Right atrium auricular region (tissue), 2 donors: ENCODE data around the gene CDK19. TPM values are rescaled to one million over a fixed set of nuclear protein-coding genes. Genes with fewer than 3 reads are reported as not detected.

Source experiments
- DNase-seq: peaks from one replicate; pipeline ENCODE4 v3.0.0-alpha.2; 2019; ENCODE audit warnings: low spot score
- H3K27ac ChIP-seq, 2 donors: fragments of 200-600 bp; sonication (generic); 1 replicate in 1 of 2; 2 replicates in 1 of 2; pipeline ENCODE4 v1.5.1; 2016 to 2019
- H3K27me3 ChIP-seq, 2 donors: fragments of 200-600 bp; sonication (generic); one replicate each; pipeline versions ENCODE4 v1.5.1 to v1.6.0; 2017 to 2019
- H3K36me3 ChIP-seq: fragments of 200-600 bp; sonication (generic); one replicate; pipeline ENCODE4 v1.5.1; 2016
- H3K4me1 ChIP-seq, 2 donors: fragments of 200-600 bp; sonication (generic); one replicate each; pipeline versions ENCODE4 v1.5.1 to v1.6.0; 2017 to 2019
- H3K4me3 ChIP-seq, 2 donors: fragments of 200-600 bp; sonication (generic); 1 replicate in 1 of 2; 2 replicates in 1 of 2; pipeline ENCODE4 v1.5.1; 2017 to 2019; ENCODE audit warnings: mild to moderate bottlenecking in 1 of 2, moderate library complexity in 1 of 2
- H3K9me3 ChIP-seq, 2 donors: fragments of 200-600 bp; sonication (generic); one replicate each; pipeline ENCODE4 v1.5.1; 2019
- CTCF ChIP-seq, 2 donors: fragments of 200-600 bp; sonication (generic); IDR thresholded peaks; one replicate each; pipeline ENCODE4 v1.5.1; 2019; ENCODE audit warnings: antibody characterized with exemption in 2 of 2
- total RNA-seq, 2 donors: library from RNA; depleted of rRNA; stranded (reverse); fragments of >200 nt; gene quantifications; one replicate each; pipeline ENCODE4 v1.1.0, GENCODE V29; 2016

The CDK19 gene
- total RNA-seq, 2 donors from 2014 or later, result 5.7 to 6.3 TPM

GRCh38 chr6:110561008-110561396 is 254.3 kb downstream of the CDK19 start:
- peaks cover 0 to 10% of the 10 kb centered on the region in 2 donors for H3K9me3 ChIP-seq
- H3K27me3 ChIP-seq, result no peaks in the 10 kb centered on the region
- no peak for TF ChIP-seq CTCF (IDR thresholded peaks at IDR 0.05)
- peaks cover 0 to 4% of the 10 kb centered on the region in 2 donors for H3K4me1 ChIP-seq
- H3K4me3 ChIP-seq, result no peak overlapping the region
- no peak overlapping the region for H3K27ac ChIP-seq
- DNase-seq, result no peak
- H3K36me3 ChIP-seq, result no peaks in the 10 kb centered on the region

- DNase-seq, result no peak
- no peaks in the 10 kb centered on the region for H3K36me3 ChIP-seq
- no peaks in the 10 kb centered on the region for H3K4me1 ChIP-seq
- no peaks in the 10 kb centered on the region for H3K27me3 ChIP-seq
- peaks cover 0 to 10% of the 10 kb centered on the region in 2 donors for H3K9me3 ChIP-seq
- TF ChIP-seq CTCF (IDR thresholded peaks at IDR 0.05), result no peak
- no peak overlapping the region for H3K27ac ChIP-seq
- no peak overlapping the region for H3K4me3 ChIP-seq
Observed at GRCh38 chr6:110560239-110561007, 254.8 kb downstream of the CDK19 start.

Other genes with a start within 250 kb of the CDK19 start
- 10 to 100 TPM; 51.5 to 81.5 TPM for gene AMD1, start 59.3 kb upstream of the CDK19 start, total RNA-seq
- gene GTF3C6, start 143.2 kb upstream of the CDK19 start, total RNA-seq, result 10 to 100 TPM; 51.0 to 78.1 TPM
- gene RPF2, start 166.6 kb upstream of the CDK19 start, total RNA-seq, result 10 to 100 TPM; 22.5 to 27.7 TPM